HG03280 (cell line): ENCODE measurements around the gene NSMF.

ENCODE experiments used
- ATAC-seq: cut with Tn5 transposase; IDR thresholded peaks from one replicate; pipeline ENCODE4 v1.9.1; 2021; ENCODE audit warnings: mild to moderate bottlenecking, moderate library complexity; ENCODE audit not compliant: unreplicated experiment

Gene NSMF

GRCh38 chr9:137459152-137459600, at the start of gene NSMF:
NSMF (minus strand) TSS chr9:137459334; CDS start chr9:137459102, 232 bp downstream.
- peak; percentile 73 for ATAC-seq

- ATAC-seq = no peak
Observed at GRCh38 chr9:137506702-137507171, 47.6 kb upstream of the NSMF start.

- ATAC-seq = no peak
Observed at GRCh38 chr9:137506274-137506673, 47.1 kb upstream of the NSMF start.

GRCh38 chr9:137505421-137506140, 46.4 kb upstream of the NSMF start:
- ATAC-seq = no peak

- ATAC-seq = no peak
Observed at GRCh38 chr9:137504432-137504777, 45.3 kb upstream of the NSMF start.

- no peak for ATAC-seq
Observed at GRCh38 chr9:137502008-137502911, 43.1 kb upstream of the NSMF start.

GRCh38 chr9:137501457-137501856, 42.3 kb upstream of the NSMF start:
- no peak for ATAC-seq

- ATAC-seq = no peak
Observed at GRCh38 chr9:137500666-137501397, 41.7 kb upstream of the NSMF start.

GRCh38 chr9:137499858-137500661, 40.9 kb upstream of the NSMF start:
- no peak for ATAC-seq

GRCh38 chr9:137499416-137499815, 40.3 kb upstream of the NSMF start:
- no peak for ATAC-seq

- ATAC-seq = no peak
Observed at GRCh38 chr9:137498720-137499150, 39.6 kb upstream of the NSMF start.

GRCh38 chr9:137497921-137498719, 39.0 kb upstream of the NSMF start:
- no peak for ATAC-seq

- ATAC-seq = no peak
Observed at GRCh38 chr9:137496601-137497375, 37.7 kb upstream of the NSMF start.

- ATAC-seq = no peak
Observed at GRCh38 chr9:137494550-137495351, 35.6 kb upstream of the NSMF start.

GRCh38 chr9:137494104-137494544, 35.0 kb upstream of the NSMF start:
- no peak for ATAC-seq

- no peak for ATAC-seq
Observed at GRCh38 chr9:137493364-137494103, 34.4 kb upstream of the NSMF start.
